Adrenal gland (tissue), 5 donors: Measurements from ENCODE around the gene KRTAP27-1.

Experiments used
- POLR2A ChIP-seq, 2 donors: fragments of 450-650 bp; IDR thresholded peaks; one replicate each; pipeline ENCODE4 v1.6.1; 2017; ENCODE audit warnings: antibody characterized with exemption in 2 of 2, mild to moderate bottlenecking in 2 of 2, moderate library complexity in 1 of 2
- TF ChIP-seq, protein P1 (sequence below), 6 experiments: fragments of 450-650 bp in 4 of 6; fragments of 200-600 bp in 2 of 6; sonication (generic) in 1 of 6; IDR thresholded peaks; 1 replicate in 5 of 6; 2 replicates in 1 of 6; pipeline versions ENCODE4 v1.5.1 to v1.8.0; 2016 to 2021; ENCODE audit warnings: antibody characterized with exemption in 6 of 6, mild to moderate bottlenecking in 2 of 6, moderate library complexity in 1 of 6
- donor health status: DM: no; HTN: no; CAD: no.

DNA sequence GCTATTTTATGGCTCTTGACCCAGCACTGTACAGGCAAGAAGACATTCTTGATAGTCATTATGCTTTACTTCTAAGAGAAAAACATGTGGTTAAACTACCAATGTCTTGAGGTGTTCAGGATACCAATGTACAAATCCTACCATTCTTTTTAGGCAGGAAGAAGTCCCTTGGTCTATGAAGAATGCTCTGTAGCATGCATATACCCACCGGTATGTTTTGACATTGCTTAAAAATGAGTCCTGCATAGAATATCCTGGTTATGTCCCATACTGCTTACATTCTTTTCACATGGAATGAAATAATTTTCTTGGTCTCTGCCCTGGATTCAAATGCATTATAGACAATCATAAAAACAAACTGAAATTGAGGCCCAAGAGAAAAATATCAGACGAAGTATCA is 4.8 kb downstream of the KRTAP27-1 start:
- TF ChIP-seq, protein P1, sequence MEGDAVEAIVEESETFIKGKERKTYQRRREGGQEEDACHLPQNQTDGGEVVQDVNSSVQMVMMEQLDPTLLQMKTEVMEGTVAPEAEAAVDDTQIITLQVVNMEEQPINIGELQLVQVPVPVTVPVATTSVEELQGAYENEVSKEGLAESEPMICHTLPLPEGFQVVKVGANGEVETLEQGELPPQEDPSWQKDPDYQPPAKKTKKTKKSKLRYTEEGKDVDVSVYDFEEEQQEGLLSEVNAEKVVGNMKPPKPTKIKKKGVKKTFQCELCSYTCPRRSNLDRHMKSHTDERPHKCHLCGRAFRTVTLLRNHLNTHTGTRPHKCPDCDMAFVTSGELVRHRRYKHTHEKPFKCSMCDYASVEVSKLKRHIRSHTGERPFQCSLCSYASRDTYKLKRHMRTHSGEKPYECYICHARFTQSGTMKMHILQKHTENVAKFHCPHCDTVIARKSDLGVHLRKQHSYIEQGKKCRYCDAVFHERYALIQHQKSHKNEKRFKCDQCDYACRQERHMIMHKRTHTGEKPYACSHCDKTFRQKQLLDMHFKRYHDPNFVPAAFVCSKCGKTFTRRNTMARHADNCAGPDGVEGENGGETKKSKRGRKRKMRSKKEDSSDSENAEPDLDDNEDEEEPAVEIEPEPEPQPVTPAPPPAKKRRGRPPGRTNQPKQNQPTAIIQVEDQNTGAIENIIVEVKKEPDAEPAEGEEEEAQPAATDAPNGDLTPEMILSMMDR (IDR thresholded peaks at IDR 0.05), result no peak
- TF ChIP-seq POLR2A (IDR thresholded peaks at IDR 0.05), result no peak
